ENCODE results near the gene SORL1.

SORL1 gene

GRCh38 chr11:121508449-121508848 is 56.3 kb downstream of the SORL1 start:
- DNase-seq (ENCODE audit: extremely low spot score): no peak
- ChIA-PET POLR2A (no interaction called here), CTCF (no interaction called here)
- TF ChIP-seq LEF1 (IDR thresholded peaks at IDR 0.05; ENCODE audit: borderline replicate concordance): no peak
- TF ChIP-seq L3MBTL2 (conservative IDR thresholded peaks at IDR 0.05): no peak
- no peak for TF ChIP-seq FOXK2 (IDR thresholded peaks at IDR 0.05)
- TF ChIP-seq SP1 (IDR thresholded peaks at IDR 0.05): no peak
- no peak for TF ChIP-seq NFRKB (IDR thresholded peaks at IDR 0.05)
- TF ChIP-seq CTBP1 (IDR thresholded peaks at IDR 0.05; ENCODE audit: borderline replicate concordance): no peak
- no peak for TF ChIP-seq BHLHE40 (IDR thresholded peaks at IDR 0.05; ENCODE audit: borderline replicate concordance)
- TF ChIP-seq ZNF384 (IDR thresholded peaks at IDR 0.05): no peak
- TF ChIP-seq SUZ12 (IDR thresholded peaks at IDR 0.05): no peak
- TF ChIP-seq FOXA1 (IDR thresholded peaks at IDR 0.05): no peak
- TF ChIP-seq PKNOX1 (IDR thresholded peaks at IDR 0.05): no peak
- TF ChIP-seq FOXM1 (IDR thresholded peaks at IDR 0.05; ENCODE audit: borderline replicate concordance): no peak
- TF ChIP-seq ELF4 (IDR thresholded peaks at IDR 0.05): no peak
- no peak for TF ChIP-seq ARNT (IDR thresholded peaks at IDR 0.05)
- TF ChIP-seq TARDBP (IDR thresholded peaks at IDR 0.05): no peak
- TF ChIP-seq HDGF (IDR thresholded peaks at IDR 0.05; ENCODE audit: borderline replicate concordance): no peak

- CTCF ChIA-PET: no interaction called here
- POLR2A ChIA-PET: no interaction called here
- TF ChIP-seq PKNOX1 (IDR thresholded peaks at IDR 0.05) (no peak), CTBP1 (IDR thresholded peaks at IDR 0.05; ENCODE audit: borderline replicate concordance) (no peak), TARDBP (IDR thresholded peaks at IDR 0.05) (no peak), ZNF384 (IDR thresholded peaks at IDR 0.05) (no peak), BHLHE40 (IDR thresholded peaks at IDR 0.05; ENCODE audit: borderline replicate concordance) (no peak), SP1 (IDR thresholded peaks at IDR 0.05) (no peak), LEF1 (IDR thresholded peaks at IDR 0.05; ENCODE audit: borderline replicate concordance) (no peak), FOXM1 (IDR thresholded peaks at IDR 0.05; ENCODE audit: borderline replicate concordance) (no peak), ARNT (IDR thresholded peaks at IDR 0.05) (no peak), FOXA1 (IDR thresholded peaks at IDR 0.05) (no peak), L3MBTL2 (conservative IDR thresholded peaks at IDR 0.05) (no peak), SUZ12 (IDR thresholded peaks at IDR 0.05) (no peak), ELF4 (IDR thresholded peaks at IDR 0.05) (no peak), NFRKB (IDR thresholded peaks at IDR 0.05) (no peak), HDGF (IDR thresholded peaks at IDR 0.05; ENCODE audit: borderline replicate concordance) (no peak), FOXK2 (IDR thresholded peaks at IDR 0.05) (no peak)
- no peak for DNase-seq (ENCODE audit: extremely low spot score)
These were observed 58.3 kb downstream of the SORL1 start for GRCh38 chr11:121510438-121510837.

- TF ChIP-seq ELF4 (IDR thresholded peaks at IDR 0.05) (no peak), ZNF384 (IDR thresholded peaks at IDR 0.05) (no peak), CTBP1 (IDR thresholded peaks at IDR 0.05; ENCODE audit: borderline replicate concordance) (no peak)
- POLR2A ChIA-PET: no interaction called here
- DNase-seq (ENCODE audit: extremely low spot score): no peak
- CTCF ChIA-PET: interaction anchor here (0.7 kb wide), 1 partner anchor 60 kb away, joined by 3 read pairs; the partner anchor contains the start of gene SORL1-AS1
These were observed 60.7 kb downstream of the SORL1 start for GRCh38 chr11:121512468-121513465.

- DNase-seq (ENCODE audit: extremely low spot score): no peak
- POLR2A ChIA-PET: no interaction called here
- TF ChIP-seq NFRKB (IDR thresholded peaks at IDR 0.05): no peak
- TF ChIP-seq FOXM1 (IDR thresholded peaks at IDR 0.05; ENCODE audit: borderline replicate concordance): no peak
- TF ChIP-seq ZNF384 (IDR thresholded peaks at IDR 0.05): no peak
- no peak for TF ChIP-seq FOXK2 (IDR thresholded peaks at IDR 0.05)
- no peak for TF ChIP-seq LEF1 (IDR thresholded peaks at IDR 0.05; ENCODE audit: borderline replicate concordance)
- no peak for TF ChIP-seq FOXA1 (IDR thresholded peaks at IDR 0.05)
- no peak for TF ChIP-seq CTBP1 (IDR thresholded peaks at IDR 0.05; ENCODE audit: borderline replicate concordance)
- no peak for TF ChIP-seq HDGF (IDR thresholded peaks at IDR 0.05; ENCODE audit: borderline replicate concordance)
- TF ChIP-seq ARNT (IDR thresholded peaks at IDR 0.05): no peak
- no peak for TF ChIP-seq TARDBP (IDR thresholded peaks at IDR 0.05)
- TF ChIP-seq SP1 (IDR thresholded peaks at IDR 0.05): no peak
- CTCF ChIA-PET: interaction anchor here (0.7 kb wide), 1 partner anchor 61 kb away, joined by 3 read pairs; the partner anchor contains the start of gene SORL1-AS1
These were observed 61.7 kb downstream of the SORL1 start for GRCh38 chr11:121513807-121514206.

GRCh38 chr11:121514432-121515334 is 62.6 kb downstream of the SORL1 start:
- ChIA-PET POLR2A (no interaction called here), CTCF (no interaction called here)
- TF ChIP-seq BHLHE40 (IDR thresholded peaks at IDR 0.05; ENCODE audit: borderline replicate concordance) (no peak), HDGF (IDR thresholded peaks at IDR 0.05; ENCODE audit: borderline replicate concordance) (no peak), FOXM1 (IDR thresholded peaks at IDR 0.05; ENCODE audit: borderline replicate concordance) (no peak), ZNF384 (IDR thresholded peaks at IDR 0.05) (no peak)
- no peak for DNase-seq (ENCODE audit: extremely low spot score)

GRCh38 chr11:121515335-121515671 is 63.2 kb downstream of the SORL1 start:
- ChIA-PET POLR2A (no interaction called here), CTCF (no interaction called here)
- TF ChIP-seq SP1 (IDR thresholded peaks at IDR 0.05): no peak
- TF ChIP-seq FOXA1 (IDR thresholded peaks at IDR 0.05): no peak
- TF ChIP-seq FOXM1 (IDR thresholded peaks at IDR 0.05; ENCODE audit: borderline replicate concordance): no peak
- no peak for TF ChIP-seq NFRKB (IDR thresholded peaks at IDR 0.05)
- TF ChIP-seq L3MBTL2 (conservative IDR thresholded peaks at IDR 0.05): no peak
- no peak for TF ChIP-seq CTBP1 (IDR thresholded peaks at IDR 0.05; ENCODE audit: borderline replicate concordance)
- TF ChIP-seq LEF1 (IDR thresholded peaks at IDR 0.05; ENCODE audit: borderline replicate concordance): no peak
- no peak for TF ChIP-seq FOXK2 (IDR thresholded peaks at IDR 0.05)
- TF ChIP-seq HDGF (IDR thresholded peaks at IDR 0.05; ENCODE audit: borderline replicate concordance): no peak
- no peak for TF ChIP-seq SUZ12 (IDR thresholded peaks at IDR 0.05)
- no peak for TF ChIP-seq ELF4 (IDR thresholded peaks at IDR 0.05)
- TF ChIP-seq ARNT (IDR thresholded peaks at IDR 0.05): no peak
- TF ChIP-seq TARDBP (IDR thresholded peaks at IDR 0.05): no peak
- DNase-seq (ENCODE audit: extremely low spot score): no peak
